ENCODE data around the gene CNTNAP5.
"Not testable (repeated sequence)": the region's sequence is repeated elsewhere in the genome, so short reads cannot be mapped to it uniquely, and the experiment has no call there.

Gene CNTNAP5

DNA sequence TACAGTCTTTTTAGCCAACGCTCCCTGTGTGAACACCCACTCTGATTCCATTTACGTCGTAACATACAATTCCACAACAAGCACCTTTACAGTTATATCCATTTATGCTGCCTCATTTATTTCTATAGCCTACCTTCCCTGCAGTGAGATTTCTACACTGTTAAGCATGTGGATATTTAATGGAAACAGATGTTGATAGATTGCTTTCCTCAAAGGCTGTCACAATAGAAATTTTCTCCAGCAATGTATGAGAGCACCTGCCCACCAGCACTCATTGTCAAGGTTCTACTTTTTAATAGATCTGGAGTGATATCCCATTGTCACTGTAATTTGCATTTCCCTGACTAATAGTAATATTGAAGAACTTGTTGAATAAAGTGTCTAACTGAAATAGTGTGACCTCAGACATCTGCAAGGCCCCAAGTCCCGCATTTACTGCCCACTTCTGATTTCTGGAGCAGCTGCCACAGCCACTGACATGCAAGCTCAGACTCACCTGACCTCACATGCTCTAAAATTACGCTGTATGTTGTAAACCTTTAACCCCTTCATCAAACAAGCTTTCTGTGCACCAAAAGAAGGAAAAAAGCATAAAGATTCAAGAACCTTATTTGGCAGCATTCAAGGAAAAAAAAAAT, 295.1 kb downstream of the CNTNAP5 start:
- DNase-seq (ENCODE audit: low read depth in 2 of 2), result no peak

DNA sequence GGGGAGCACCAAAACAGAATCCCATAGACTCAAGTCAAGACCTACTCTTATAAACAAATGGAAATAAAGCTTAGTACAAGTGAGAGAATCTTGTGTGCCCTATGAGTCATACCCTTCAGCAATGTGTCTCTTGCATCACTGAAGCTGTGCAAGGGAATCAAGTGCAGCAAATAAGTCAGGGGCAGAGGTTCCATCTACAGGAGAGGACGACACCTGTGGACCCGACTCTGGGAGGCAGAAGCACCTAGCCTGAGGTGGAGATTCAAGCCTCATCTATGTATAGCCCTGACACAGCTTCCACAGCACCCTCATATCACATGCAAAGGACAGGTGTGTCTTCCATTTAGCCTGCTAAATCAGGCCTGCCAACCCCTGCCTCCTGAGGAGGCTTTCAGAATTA, 298.2 kb downstream of the CNTNAP5 start:
- no peak for DNase-seq (ENCODE audit: low read depth in 2 of 2)

DNA sequence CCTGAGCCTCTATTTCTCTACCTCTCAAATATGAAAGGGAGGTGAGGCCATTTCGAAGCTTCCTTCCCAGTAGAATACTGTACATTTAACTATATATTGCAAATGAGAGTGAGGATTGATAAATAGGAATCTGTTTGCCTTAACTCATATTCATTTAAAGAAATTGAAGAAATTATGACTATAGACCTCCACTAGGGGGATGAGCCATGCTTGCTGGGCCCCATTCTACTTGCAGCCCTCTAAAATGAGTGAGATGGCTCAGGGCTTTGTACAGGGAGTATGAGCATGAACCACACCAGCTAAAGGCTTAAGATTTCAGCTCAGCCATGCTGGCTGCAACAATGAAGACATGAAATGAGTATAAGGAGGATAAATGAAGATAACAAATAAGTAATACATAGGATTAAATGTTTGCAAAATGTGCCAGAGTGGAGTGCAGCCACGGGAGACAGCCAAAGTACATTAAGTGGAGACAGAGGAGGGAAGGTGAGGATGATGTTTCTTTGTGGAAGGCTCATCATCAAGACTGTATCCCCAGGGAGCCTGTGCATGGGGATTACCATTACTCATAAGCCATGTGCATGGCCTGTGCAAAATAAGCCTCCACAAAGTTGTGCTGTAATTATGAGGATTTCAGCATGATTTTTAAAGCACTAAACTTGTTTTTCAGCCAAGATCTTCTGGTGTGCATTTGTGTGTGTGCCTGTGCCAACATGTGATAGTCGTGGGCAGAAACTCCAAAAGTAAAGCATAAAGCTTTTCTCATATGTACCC, 300.8 kb downstream of the CNTNAP5 start:
- no peak for DNase-seq (ENCODE audit: low read depth in 2 of 2)

- DNase-seq (ENCODE audit: low read depth in 2 of 2), result no peak
Measured at GRCh38 chr2:124327303-124327702, 302.2 kb downstream of the CNTNAP5 start.

- DNase-seq (ENCODE audit: low read depth in 2 of 2), result no peak
Measured at GRCh38 chr2:124328397-124328796, 303.3 kb downstream of the CNTNAP5 start.

DNA sequence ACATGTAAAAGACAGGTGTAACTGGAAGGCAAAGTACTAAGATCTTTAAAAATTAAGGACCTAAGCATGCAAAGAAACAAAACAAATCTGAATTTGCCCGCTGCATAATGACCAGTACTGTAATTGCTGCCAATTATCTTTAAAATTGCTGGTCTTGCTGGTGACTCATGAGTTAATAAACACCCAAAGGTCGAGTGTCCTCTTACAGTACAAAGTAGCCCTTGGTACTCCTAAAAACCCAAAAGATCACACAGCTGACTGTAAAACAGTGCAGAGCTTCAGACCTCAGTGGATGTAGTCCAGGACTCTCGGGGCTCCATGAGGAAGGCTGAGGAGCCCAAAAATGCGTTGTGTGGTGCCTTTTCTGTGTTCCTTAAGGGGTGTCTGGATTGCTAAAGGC, 308.7 kb downstream of the CNTNAP5 start:
- no peak for DNase-seq (ENCODE audit: low read depth in 2 of 2)

- no peak for DNase-seq (ENCODE audit: low read depth in 2 of 2)
Measured at GRCh38 chr2:124335058-124335457, 310.0 kb downstream of the CNTNAP5 start.

GRCh38 chr2:124339709-124340108, 314.6 kb downstream of the CNTNAP5 start:
- DNase-seq (ENCODE audit: low read depth in 2 of 2), result no peak

- no peak for DNase-seq (ENCODE audit: low read depth in 2 of 2)
Measured at GRCh38 chr2:124343827-124344498, 318.9 kb downstream of the CNTNAP5 start.

DNA sequence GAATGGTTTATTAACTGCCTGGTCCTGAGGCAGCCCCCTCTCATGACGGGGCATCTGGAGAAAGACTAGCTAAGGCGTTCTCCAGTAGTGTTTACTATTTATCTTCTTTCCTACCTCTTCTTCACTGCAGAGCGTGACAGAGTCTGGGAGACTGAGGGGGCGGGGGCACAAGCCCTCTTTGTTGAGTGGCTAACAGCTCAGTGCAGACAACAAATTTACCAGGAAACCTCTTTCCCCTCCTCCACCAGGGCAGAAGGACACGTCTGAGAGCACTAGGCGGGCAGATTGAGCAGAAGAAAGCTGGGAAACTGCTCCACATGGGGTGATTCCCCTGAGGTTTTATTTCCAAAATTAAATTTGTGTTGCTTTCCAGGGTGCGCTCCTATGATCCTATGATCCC, 322.1 kb downstream of the CNTNAP5 start:
- DNase-seq (ENCODE audit: low read depth in 2 of 2), result no peak

DNA sequence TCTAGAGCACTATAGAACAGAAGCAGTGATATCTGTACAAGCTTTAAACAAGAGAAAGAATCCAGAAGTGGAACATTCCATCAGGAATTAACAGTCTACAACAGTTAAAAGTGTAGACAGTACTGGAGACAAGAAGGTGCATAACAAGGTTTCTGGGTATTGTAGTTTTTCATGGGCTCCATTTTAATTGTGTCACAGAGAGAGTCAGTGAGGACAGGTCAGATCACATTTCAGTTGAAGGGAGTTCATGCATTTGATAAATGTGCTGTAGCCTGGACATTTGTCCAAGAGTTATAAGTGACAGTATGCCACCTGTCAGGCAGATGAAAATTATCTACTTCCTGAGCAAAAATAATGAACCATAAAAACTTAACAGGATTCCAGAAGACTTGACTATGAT, 328.6 kb downstream of the CNTNAP5 start:
- no peak for DNase-seq (ENCODE audit: low read depth in 2 of 2)

DNA sequence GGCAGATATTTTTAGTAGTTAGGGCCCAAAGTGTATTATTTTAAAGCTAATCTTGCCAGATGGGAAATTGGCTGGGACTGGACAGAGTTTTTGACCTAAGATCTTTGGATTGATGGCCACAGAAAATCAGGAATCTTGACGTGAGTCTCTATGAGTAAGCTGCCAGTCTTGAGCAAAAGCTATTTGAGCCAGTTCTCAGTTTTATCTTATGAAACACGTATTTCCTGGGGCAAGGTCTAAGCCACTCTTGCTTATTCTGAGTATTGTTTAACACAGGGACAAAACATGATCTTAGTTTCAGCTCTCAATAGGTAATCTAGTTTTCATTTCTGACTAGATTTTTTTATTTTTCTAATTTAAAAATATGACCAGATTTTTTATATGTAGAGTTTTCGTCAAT, 329.4 kb downstream of the CNTNAP5 start:
- no peak for DNase-seq (ENCODE audit: low read depth in 2 of 2)

DNA sequence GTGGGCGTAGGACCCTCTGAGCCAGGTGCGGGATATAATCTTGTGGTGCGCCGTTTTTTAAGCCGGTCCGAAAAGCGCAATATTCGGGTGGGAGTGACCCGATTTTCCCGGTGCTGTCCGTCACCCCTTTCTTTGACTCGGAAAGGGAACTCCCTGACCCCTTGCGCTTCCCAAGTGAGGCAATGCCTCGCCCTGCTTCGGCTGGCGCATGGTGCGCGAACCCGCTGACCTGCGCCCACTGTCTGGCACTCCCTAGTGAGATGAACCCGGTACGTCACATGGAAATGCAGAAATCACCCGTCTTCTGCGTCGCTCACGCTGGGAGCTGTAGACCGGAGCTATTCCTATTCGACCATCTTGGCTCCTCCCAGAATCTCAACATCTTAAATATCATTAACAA, 336.9 kb downstream of the CNTNAP5 start:
- DNase-seq (ENCODE audit: low read depth in 2 of 2), result not testable (repeated sequence)

DNA sequence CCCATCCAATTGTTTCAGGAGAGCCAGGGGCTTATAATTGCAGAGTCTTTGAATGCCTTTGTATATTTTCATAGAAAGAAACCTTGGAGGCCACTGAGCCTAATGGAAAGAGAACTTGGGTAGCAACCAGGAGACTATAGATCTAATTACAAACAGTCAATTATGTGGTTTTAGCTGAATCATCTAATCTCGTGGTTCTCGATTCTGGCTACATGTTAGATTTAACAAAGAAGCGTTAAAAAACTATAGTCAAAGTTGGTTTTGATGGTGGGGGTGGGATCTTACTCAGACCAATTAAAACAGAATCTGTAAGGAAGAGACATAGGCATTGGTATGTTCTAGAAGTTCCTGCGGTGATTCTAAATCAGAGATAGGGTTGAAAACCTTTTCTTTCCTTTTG, 344.1 kb downstream of the CNTNAP5 start:
- DNase-seq (ENCODE audit: low read depth in 2 of 2), result no peak

GRCh38 chr2:124380221-124380749, 355.2 kb downstream of the CNTNAP5 start:
- DNase-seq (ENCODE audit: low read depth in 2 of 2), result no peak

DNA sequence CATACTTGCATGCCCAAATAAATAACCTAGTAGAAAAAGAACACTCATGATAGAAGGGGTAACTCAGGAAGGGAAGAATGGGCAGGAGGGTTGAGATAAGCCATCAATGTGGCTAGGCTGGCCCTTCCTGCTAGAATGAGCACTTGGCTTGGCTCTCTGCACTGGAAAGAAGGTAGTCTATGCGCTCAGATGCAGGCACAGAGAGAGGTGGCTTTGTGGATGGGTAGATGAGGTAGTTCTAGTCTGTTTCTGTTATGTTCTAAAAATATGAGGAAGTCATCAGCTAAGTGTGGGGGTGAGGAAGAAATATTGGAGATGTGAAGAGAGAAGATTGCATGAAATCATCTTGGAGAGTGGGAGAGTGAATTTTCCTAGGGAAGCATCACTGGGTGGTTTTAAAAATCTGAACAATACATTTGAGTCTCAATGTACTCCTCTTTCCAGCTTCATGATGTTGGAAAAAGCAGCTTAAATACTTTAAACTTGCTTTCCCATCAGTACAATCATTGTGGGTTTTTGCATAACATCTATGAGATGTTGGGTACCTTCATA, 357.1 kb downstream of the CNTNAP5 start:
- no peak for DNase-seq (ENCODE audit: low read depth in 2 of 2)

DNA sequence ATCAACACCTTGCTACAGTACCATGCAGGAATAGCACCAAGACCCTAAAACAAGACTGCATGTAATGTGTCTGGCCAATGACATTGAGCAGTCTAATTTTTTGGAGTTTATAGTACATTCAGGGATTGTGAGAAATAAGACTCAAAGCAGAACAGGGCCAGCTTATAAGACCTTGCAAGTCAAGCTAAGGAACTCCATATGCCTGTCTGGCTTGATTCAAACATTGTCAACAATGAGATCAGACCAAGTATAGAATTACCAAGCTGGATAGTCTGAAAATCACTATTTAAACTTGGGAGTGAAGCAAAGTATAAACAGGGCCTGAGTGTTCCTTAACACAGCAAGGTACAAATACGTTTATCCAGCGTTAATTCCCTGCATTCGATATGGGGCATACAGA, 370.9 kb downstream of the CNTNAP5 start:
- DNase-seq (ENCODE audit: low read depth in 2 of 2), result no peak

DNA sequence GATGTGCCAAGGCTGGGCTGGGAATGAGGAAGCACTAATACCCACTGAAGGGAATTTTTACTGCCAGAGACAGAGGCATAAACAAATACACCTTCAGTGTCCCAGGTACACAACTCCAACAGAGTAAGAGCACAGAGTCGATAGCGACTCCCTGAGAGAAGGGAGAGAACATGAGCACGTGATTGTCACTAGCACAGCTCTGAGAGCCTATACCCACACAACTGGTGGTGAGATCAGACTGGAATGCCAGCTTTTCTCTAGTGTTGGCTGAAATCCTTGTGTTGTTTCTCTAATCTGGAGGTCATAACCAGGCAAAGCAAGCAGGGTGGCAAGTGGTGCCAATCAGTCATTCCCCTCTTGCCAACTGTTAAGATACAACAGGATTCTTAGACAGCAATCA, 377.2 kb downstream of the CNTNAP5 start:
- no peak for DNase-seq (ENCODE audit: low read depth in 2 of 2)

DNA sequence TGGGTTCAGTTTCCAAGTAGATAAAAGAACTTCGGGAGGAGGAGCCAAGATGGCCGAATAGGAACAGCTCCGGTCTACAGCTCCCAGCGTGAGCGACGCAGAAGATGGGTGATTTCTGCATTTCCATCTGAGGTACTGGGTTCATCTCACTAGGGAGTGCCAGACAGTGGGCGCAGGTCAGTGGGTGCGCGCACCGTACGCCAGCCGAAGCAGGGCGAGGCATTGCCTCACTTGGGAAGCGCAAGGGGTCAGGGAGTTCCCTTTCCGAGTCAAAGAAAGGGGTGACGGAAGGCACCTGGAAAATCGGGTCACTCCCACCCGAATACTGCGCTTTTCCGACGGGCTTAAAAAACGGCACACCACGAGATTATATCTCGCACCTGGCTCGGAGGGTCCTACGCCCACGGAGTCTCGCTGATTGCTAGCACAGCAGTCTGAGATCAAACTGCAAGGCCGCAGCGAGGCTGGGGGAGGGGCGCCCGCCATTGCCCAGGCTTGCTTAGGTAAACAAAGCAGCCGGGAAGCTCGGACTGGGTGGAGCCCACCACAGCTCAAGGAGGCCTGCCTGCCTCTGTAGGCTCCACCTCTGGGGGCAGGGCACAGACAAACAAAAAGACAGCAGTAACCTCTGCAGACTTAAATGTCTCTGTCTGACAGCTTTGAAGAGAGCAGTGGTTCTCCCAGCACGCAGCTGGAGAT, 382.9 kb downstream of the CNTNAP5 start:
- DNase-seq (ENCODE audit: low read depth in 2 of 2), result not testable (repeated sequence)

DNA sequence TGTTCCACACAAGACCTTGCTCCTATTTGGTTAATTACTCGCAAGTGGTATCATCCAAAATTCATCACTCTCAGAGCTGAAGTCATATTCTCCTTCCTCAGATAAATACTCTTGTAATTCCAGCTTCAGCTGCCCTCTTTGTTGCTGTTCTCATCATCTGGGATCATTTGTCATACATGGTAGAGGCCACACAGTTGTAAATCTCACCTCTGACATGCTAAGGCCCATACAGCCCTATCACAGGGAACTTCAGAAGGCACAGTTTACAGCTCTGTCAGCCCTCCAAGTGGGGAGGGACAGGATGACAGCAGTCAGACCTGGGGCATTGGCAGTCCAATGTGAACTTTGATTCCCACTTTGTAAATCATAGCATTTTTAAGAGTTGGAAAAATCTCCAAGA, 399.0 kb downstream of the CNTNAP5 start:
- no peak for DNase-seq (ENCODE audit: low read depth in 2 of 2)

DNA sequence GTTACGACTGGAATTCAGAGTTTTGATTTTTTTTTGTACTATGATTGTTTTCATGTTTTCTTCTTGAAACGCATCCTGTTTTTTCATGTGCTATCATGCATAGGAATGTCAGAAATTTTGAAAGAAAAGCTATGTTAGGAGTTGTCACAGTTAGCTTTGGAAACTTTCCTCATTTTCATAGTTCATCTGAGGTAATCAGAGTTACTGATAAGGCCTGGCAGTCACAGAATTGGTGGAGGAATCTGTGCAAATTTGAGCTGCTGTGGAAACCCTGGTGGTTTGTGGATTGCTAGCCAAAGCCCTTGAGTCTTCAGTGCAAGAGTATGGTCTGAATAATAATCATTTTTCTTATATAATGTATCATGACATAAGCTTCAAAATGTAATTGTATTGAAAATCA, 401.0 kb downstream of the CNTNAP5 start:
- DNase-seq (ENCODE audit: low read depth in 2 of 2), result no peak

DNA sequence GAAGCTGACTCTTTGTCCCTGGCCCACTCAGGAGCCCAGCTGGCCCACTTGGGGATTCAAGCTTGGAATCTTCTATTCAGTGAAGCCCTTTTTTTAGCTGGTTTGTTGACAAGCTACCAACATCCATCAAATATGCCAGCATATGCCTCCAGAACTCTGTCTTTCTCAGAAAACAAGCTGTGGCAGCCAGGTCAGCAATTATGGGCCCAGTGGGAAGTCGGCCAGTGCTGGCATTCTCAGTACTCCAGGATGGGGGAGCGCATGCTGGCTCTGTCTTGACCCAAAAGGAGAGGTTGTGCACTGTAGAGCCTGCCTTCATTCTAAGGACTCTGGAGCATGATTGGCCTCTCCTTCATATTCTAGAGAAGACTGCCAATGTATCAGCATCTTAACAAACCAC, 401.5 kb downstream of the CNTNAP5 start:
- DNase-seq (ENCODE audit: low read depth in 2 of 2), result no peak
